ENCODE measurements around the gene CACNA2D3.

CACNA2D3 gene

GRCh38 chr3:54826251-54826691 lies 703.9 kb downstream of the CACNA2D3 start:
- H3K9ac ChIP-seq (ENCODE audit: low read length): no peak overlapping the region
- H2BK5ac ChIP-seq (ENCODE audit: low read length): no peak overlapping the region
- no peak overlapping the region for H3K27ac ChIP-seq (ENCODE audit: low read depth, low read length)
- DNase-seq: no peak
- no peak overlapping the region for H4K8ac ChIP-seq (ENCODE audit: low read depth, low read length)
- no peak overlapping the region for H3K56ac ChIP-seq (ENCODE audit: low read length)
- no peaks in the 10 kb centered on the region for H3K27me3 ChIP-seq (ENCODE audit: insufficient read depth, low read length, poor library complexity)
- WGBS (ENCODE audit: extremely low coverage, insufficient coverage, low lambda C conversion rate): no CpG with 5 or more reads among the region's 3 CpGs
- H3K79me2 ChIP-seq (ENCODE audit: control insufficient read depth, insufficient read depth, low read length): no peaks in the 10 kb centered on the region
- H3K4me1 ChIP-seq (ENCODE audit: control insufficient read depth, low read depth, low read length): no peaks in the 10 kb centered on the region
- H3K79me1 ChIP-seq (ENCODE audit: low read length): no peaks in the 10 kb centered on the region
- H4K5ac ChIP-seq (ENCODE audit: low read length): no peak overlapping the region
- H3K4me3 ChIP-seq (ENCODE audit: low read length): no peak overlapping the region
- no peak overlapping the region for H3K23ac ChIP-seq (ENCODE audit: low read length)
- H3K4ac ChIP-seq (ENCODE audit: low read depth, low read length): no peak overlapping the region
- no peak overlapping the region for H3K18ac ChIP-seq (ENCODE audit: low read length)
- H2AK5ac ChIP-seq (ENCODE audit: low read length): no peak overlapping the region
- no peak overlapping the region for H3K4me2 ChIP-seq (ENCODE audit: low read length)
- no peaks in the 10 kb centered on the region for H3K36me3 ChIP-seq (ENCODE audit: control insufficient read depth, insufficient read depth, low read length)
- H2BK120ac ChIP-seq (ENCODE audit: low read depth, low read length): no peak overlapping the region
- H2BK15ac ChIP-seq (replicated peaks; ENCODE audit: low read depth): no peak overlapping the region

GRCh38 chr3:54827056-54827687 lies 704.8 kb downstream of the CACNA2D3 start:
- H3K4me2 ChIP-seq (ENCODE audit: low read length): no peak overlapping the region
- H3K23ac ChIP-seq (ENCODE audit: low read length): no peak overlapping the region
- no peaks in the 10 kb centered on the region for H3K79me1 ChIP-seq (ENCODE audit: low read length)
- H3K4me3 ChIP-seq (ENCODE audit: low read length): no peak overlapping the region
- no peak overlapping the region for H2BK120ac ChIP-seq (ENCODE audit: low read depth, low read length)
- no CpG with 5 or more reads among the region's 9 CpGs for WGBS (ENCODE audit: extremely low coverage, insufficient coverage, low lambda C conversion rate)
- no peak overlapping the region for H4K8ac ChIP-seq (ENCODE audit: low read depth, low read length)
- H4K5ac ChIP-seq (ENCODE audit: low read length): no peak overlapping the region
- DNase-seq: no peak
- H3K4me1 ChIP-seq (ENCODE audit: control insufficient read depth, low read depth, low read length): no peaks in the 10 kb centered on the region
- H2BK5ac ChIP-seq (ENCODE audit: low read length): no peak overlapping the region
- H3K9ac ChIP-seq (ENCODE audit: low read length): no peak overlapping the region
- no peak overlapping the region for H3K27ac ChIP-seq (ENCODE audit: low read depth, low read length)
- no peak overlapping the region for H3K56ac ChIP-seq (ENCODE audit: low read length)
- no peaks in the 10 kb centered on the region for H3K79me2 ChIP-seq (ENCODE audit: control insufficient read depth, insufficient read depth, low read length)
- H3K4ac ChIP-seq (ENCODE audit: low read depth, low read length): no peak overlapping the region
- no peaks in the 10 kb centered on the region for H3K36me3 ChIP-seq (ENCODE audit: control insufficient read depth, insufficient read depth, low read length)
- no peak overlapping the region for H2AK5ac ChIP-seq (ENCODE audit: low read length)
- H3K18ac ChIP-seq (ENCODE audit: low read length): no peak overlapping the region
- no peaks in the 10 kb centered on the region for H3K27me3 ChIP-seq (ENCODE audit: insufficient read depth, low read length, poor library complexity)
- H2BK15ac ChIP-seq (replicated peaks; ENCODE audit: low read depth): no peak overlapping the region

GRCh38 chr3:54827776-54828175 lies 705.4 kb downstream of the CACNA2D3 start:
- no peak overlapping the region for H3K4me2 ChIP-seq (ENCODE audit: low read length)
- H3K27me3 ChIP-seq (ENCODE audit: insufficient read depth, low read length, poor library complexity): no peaks in the 10 kb centered on the region
- no peaks in the 10 kb centered on the region for H3K4me1 ChIP-seq (ENCODE audit: control insufficient read depth, low read depth, low read length)
- no peak overlapping the region for H3K9ac ChIP-seq (ENCODE audit: low read length)
- no peak overlapping the region for H3K4me3 ChIP-seq (ENCODE audit: low read length)
- H3K56ac ChIP-seq (ENCODE audit: low read length): no peak overlapping the region
- H4K5ac ChIP-seq (ENCODE audit: low read length): no peak overlapping the region
- H2BK15ac ChIP-seq (replicated peaks; ENCODE audit: low read depth): no peak overlapping the region
- no peak overlapping the region for H3K23ac ChIP-seq (ENCODE audit: low read length)
- no peaks in the 10 kb centered on the region for H3K79me1 ChIP-seq (ENCODE audit: low read length)
- H3K79me2 ChIP-seq (ENCODE audit: control insufficient read depth, insufficient read depth, low read length): no peaks in the 10 kb centered on the region
- H2BK5ac ChIP-seq (ENCODE audit: low read length): no peak overlapping the region
- no CpG with 5 or more reads among the region's 2 CpGs for WGBS (ENCODE audit: extremely low coverage, insufficient coverage, low lambda C conversion rate)
- no peaks in the 10 kb centered on the region for H3K36me3 ChIP-seq (ENCODE audit: control insufficient read depth, insufficient read depth, low read length)
- H3K18ac ChIP-seq (ENCODE audit: low read length): no peak overlapping the region
- no peak overlapping the region for H3K27ac ChIP-seq (ENCODE audit: low read depth, low read length)
- no peak overlapping the region for H2AK5ac ChIP-seq (ENCODE audit: low read length)
- DNase-seq: no peak
- H4K8ac ChIP-seq (ENCODE audit: low read depth, low read length): no peak overlapping the region
- H2BK120ac ChIP-seq (ENCODE audit: low read depth, low read length): no peak overlapping the region
- H3K4ac ChIP-seq (ENCODE audit: low read depth, low read length): no peak overlapping the region

DNA sequence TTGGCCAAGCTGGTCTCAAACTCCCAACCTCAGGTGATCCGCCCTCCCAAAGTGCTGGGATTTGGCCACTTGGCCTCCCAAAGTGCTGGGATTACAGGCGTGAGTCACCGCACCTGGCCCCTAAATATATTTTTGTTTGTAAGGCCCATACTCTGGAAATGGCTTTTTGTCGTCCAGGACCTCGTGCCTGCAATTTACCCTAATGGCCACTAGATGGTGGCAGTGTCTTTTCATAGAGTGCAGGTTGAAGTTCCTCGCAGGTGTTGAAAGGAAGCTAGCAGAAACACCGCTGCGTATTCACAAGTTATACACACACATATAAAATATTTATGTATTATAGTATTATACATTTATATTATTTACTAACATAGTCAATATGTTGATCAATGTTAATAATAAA lies 708.3 kb downstream of the CACNA2D3 start:
- peak; percentile 76 for DNase-seq

DNA sequence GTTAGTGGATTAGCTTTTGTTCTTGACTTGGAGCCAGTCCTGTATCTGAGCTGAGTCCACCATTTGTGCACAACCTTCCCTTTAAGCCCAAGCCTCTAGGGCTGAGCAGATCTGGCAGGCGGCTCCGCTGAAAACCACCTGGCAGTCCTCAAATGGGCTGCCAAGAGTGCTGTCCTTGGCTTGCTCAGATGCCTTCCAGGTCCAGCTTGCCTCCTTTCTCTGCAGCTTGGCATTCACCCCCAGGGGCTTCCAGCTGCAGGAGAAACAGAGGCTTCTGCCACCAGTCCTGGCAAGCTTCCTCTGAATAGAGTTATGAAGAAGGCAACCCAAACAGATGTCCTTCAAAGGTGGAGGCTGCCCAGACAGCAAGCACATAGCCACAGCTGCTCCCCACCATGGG lies 708.8 kb downstream of the CACNA2D3 start:
- no peak overlapping the region for H3K9ac ChIP-seq (ENCODE audit: low read length)
- H3K56ac ChIP-seq (ENCODE audit: low read length): no peak overlapping the region
- no peaks in the 10 kb centered on the region for H3K79me1 ChIP-seq (ENCODE audit: low read length)
- no peak overlapping the region for H3K4me3 ChIP-seq (ENCODE audit: low read length)
- no peak overlapping the region for H4K8ac ChIP-seq (ENCODE audit: low read depth, low read length)
- no peaks in the 10 kb centered on the region for H3K4me1 ChIP-seq (ENCODE audit: control insufficient read depth, low read depth, low read length)
- no peak overlapping the region for H3K23ac ChIP-seq (ENCODE audit: low read length)
- no peak overlapping the region for H3K18ac ChIP-seq (ENCODE audit: low read length)
- H3K36me3 ChIP-seq (ENCODE audit: control insufficient read depth, insufficient read depth, low read length): no peaks in the 10 kb centered on the region
- no peak overlapping the region for H4K5ac ChIP-seq (ENCODE audit: low read length)
- no peak overlapping the region for H2AK5ac ChIP-seq (ENCODE audit: low read length)
- DNase-seq: no peak
- H3K4me2 ChIP-seq (ENCODE audit: low read length): no peak overlapping the region
- no peak overlapping the region for H2BK5ac ChIP-seq (ENCODE audit: low read length)
- no peak overlapping the region for H3K27ac ChIP-seq (ENCODE audit: low read depth, low read length)
- H3K27me3 ChIP-seq (ENCODE audit: insufficient read depth, low read length, poor library complexity): no peaks in the 10 kb centered on the region
- no CpG with 5 or more reads among the region's 2 CpGs for WGBS (ENCODE audit: extremely low coverage, insufficient coverage, low lambda C conversion rate)
- no peak overlapping the region for H3K4ac ChIP-seq (ENCODE audit: low read depth, low read length)
- H2BK120ac ChIP-seq (ENCODE audit: low read depth, low read length): no peak overlapping the region
- H2BK15ac ChIP-seq (replicated peaks; ENCODE audit: low read depth): no peak overlapping the region
- no peaks in the 10 kb centered on the region for H3K79me2 ChIP-seq (ENCODE audit: control insufficient read depth, insufficient read depth, low read length)

More for the DNA sequence above, 708.3 kb downstream of the CACNA2D3 start:
- Histone ChIP-seq H3K4me1 (ENCODE audit: control insufficient read depth, low read depth, low read length) (no peaks in the 10 kb centered on the region), H4K8ac (ENCODE audit: low read depth, low read length) (no peak overlapping the region), H3K4me2 (ENCODE audit: low read length) (no peak overlapping the region), H3K9ac (ENCODE audit: low read length) (no peak overlapping the region), H3K4ac (ENCODE audit: low read depth, low read length) (no peak overlapping the region), H3K79me2 (ENCODE audit: control insufficient read depth, insufficient read depth, low read length) (no peaks in the 10 kb centered on the region), H2BK120ac (ENCODE audit: low read depth, low read length) (no peak overlapping the region), H4K5ac (ENCODE audit: low read length) (no peak overlapping the region), H3K27me3 (ENCODE audit: insufficient read depth, low read length, poor library complexity) (no peaks in the 10 kb centered on the region), H2AK5ac (ENCODE audit: low read length) (no peak overlapping the region), H3K4me3 (ENCODE audit: low read length) (no peak overlapping the region), H3K36me3 (ENCODE audit: control insufficient read depth, insufficient read depth, low read length) (no peaks in the 10 kb centered on the region), H3K18ac (ENCODE audit: low read length) (no peak overlapping the region), H3K27ac (ENCODE audit: low read depth, low read length) (no peak overlapping the region), H3K56ac (ENCODE audit: low read length) (no peak overlapping the region), H3K23ac (ENCODE audit: low read length) (no peak overlapping the region), H3K79me1 (ENCODE audit: low read length) (no peaks in the 10 kb centered on the region), H2BK5ac (ENCODE audit: low read length) (no peak overlapping the region), H2BK15ac (replicated peaks; ENCODE audit: low read depth) (no peak overlapping the region)
- no CpG with 5 or more reads among the region's 8 CpGs for WGBS (ENCODE audit: extremely low coverage, insufficient coverage, low lambda C conversion rate)

GRCh38 chr3:54832876-54833275 lies 710.5 kb downstream of the CACNA2D3 start:
- no peak for DNase-seq
- H3K9ac ChIP-seq (ENCODE audit: low read length): no peak overlapping the region
- H4K5ac ChIP-seq (ENCODE audit: low read length): no peak overlapping the region
- no peaks in the 10 kb centered on the region for H3K36me3 ChIP-seq (ENCODE audit: control insufficient read depth, insufficient read depth, low read length)
- H3K4me1 ChIP-seq (ENCODE audit: control insufficient read depth, low read depth, low read length): no peaks in the 10 kb centered on the region
- H3K79me2 ChIP-seq (ENCODE audit: control insufficient read depth, insufficient read depth, low read length): no peaks in the 10 kb centered on the region
- H3K56ac ChIP-seq (ENCODE audit: low read length): no peak overlapping the region
- H3K79me1 ChIP-seq (ENCODE audit: low read length): no peaks in the 10 kb centered on the region
- H3K23ac ChIP-seq (ENCODE audit: low read length): no peak overlapping the region
- H3K27ac ChIP-seq (ENCODE audit: low read depth, low read length): no peak overlapping the region
- no peak overlapping the region for H2BK120ac ChIP-seq (ENCODE audit: low read depth, low read length)
- H3K18ac ChIP-seq (ENCODE audit: low read length): no peak overlapping the region
- WGBS (ENCODE audit: extremely low coverage, insufficient coverage, low lambda C conversion rate): no CpG with 5 or more reads among the region's 1 CpG
- H3K27me3 ChIP-seq (ENCODE audit: insufficient read depth, low read length, poor library complexity): no peaks in the 10 kb centered on the region
- H4K8ac ChIP-seq (ENCODE audit: low read depth, low read length): no peak overlapping the region
- H2BK15ac ChIP-seq (replicated peaks; ENCODE audit: low read depth): no peak overlapping the region
- H3K4me3 ChIP-seq (ENCODE audit: low read length): no peak overlapping the region
- H2AK5ac ChIP-seq (ENCODE audit: low read length): no peak overlapping the region
- no peak overlapping the region for H2BK5ac ChIP-seq (ENCODE audit: low read length)
- no peak overlapping the region for H3K4me2 ChIP-seq (ENCODE audit: low read length)
- no peak overlapping the region for H3K4ac ChIP-seq (ENCODE audit: low read depth, low read length)
